NCI-H345 treated with DMSO at 0.1 percent for 48 hours (cell line): ENCODE measurements around the gene TENT4A.

Experiments
- DNase-seq: peaks from one replicate; lab custom pipeline; 2025; ENCODE audit not compliant: unreplicated experiment; lab: John Stamatoyannopoulos, UW

Gene TENT4A

GRCh38 chr5:6700074-6700684 is 13.1 kb upstream of the TENT4A start:
- no peak for DNase-seq

GRCh38 chr5:6700685-6701355 is 12.4 kb upstream of the TENT4A start:
- no peak for DNase-seq

- DNase-seq, result no peak
Observed at GRCh38 chr5:6701491-6701890, 11.7 kb upstream of the TENT4A start.

- DNase-seq, result no peak
Observed at GRCh38 chr5:6702633-6703032, 10.6 kb upstream of the TENT4A start.

- DNase-seq, result no peak
Observed at GRCh38 chr5:6703806-6704205, 9.4 kb upstream of the TENT4A start.

GRCh38 chr5:6704361-6704851 is 8.8 kb upstream of the TENT4A start:
- no peak for DNase-seq

GRCh38 chr5:6705088-6705487 is 8.1 kb upstream of the TENT4A start:
- no peak for DNase-seq

- no peak for DNase-seq
Observed at GRCh38 chr5:6705959-6706358, 7.3 kb upstream of the TENT4A start.

- no peak for DNase-seq
Observed at GRCh38 chr5:6707852-6708251, 5.4 kb upstream of the TENT4A start.

- no peak for DNase-seq
Observed at GRCh38 chr5:6708814-6709213, 4.4 kb upstream of the TENT4A start.

- no peak for DNase-seq
Observed at GRCh38 chr5:6710070-6710469, 3.2 kb upstream of the TENT4A start.

- DNase-seq, result no peak
Observed at GRCh38 chr5:6710551-6711318, 2.5 kb upstream of the TENT4A start.

GRCh38 chr5:6711409-6712141 is 1.7 kb upstream of the TENT4A start:
- no peak for DNase-seq

GRCh38 chr5:6712142-6712576 is 1.1 kb upstream of the TENT4A start:
- DNase-seq, result peak; percentile 39

- peak; percentile 98 for DNase-seq
Observed at GRCh38 chr5:6712577-6713273, 507 bp upstream of the TENT4A start.

GRCh38 chr5:6714226-6715041 is 1.2 kb downstream of the TENT4A start:
- DNase-seq, result no peak

- no peak for DNase-seq
Observed at GRCh38 chr5:6715271-6715670, 2.0 kb downstream of the TENT4A start.

GRCh38 chr5:6715758-6716628 is 2.8 kb downstream of the TENT4A start:
- DNase-seq, result no peak

- DNase-seq, result no peak
Observed at GRCh38 chr5:6716629-6717149, 3.5 kb downstream of the TENT4A start.
